Endothelial cell (in vitro differentiated cells): ENCODE results near the gene FDXR. TPM values are rescaled to one million over a fixed set of nuclear protein-coding genes. Genes with fewer than 3 reads are reported as not detected.

ENCODE experiments used
- DNase-seq: peaks from one replicate; pipeline ENCODE4 v3.0.0; 2021; ENCODE audit warnings: low spot score
- H3K27ac Mint-ChIP-seq: one replicate; pipeline ENCODE4 v1.8.0; 2021; ENCODE audit warnings: mixed read lengths, inconsistent platforms; ENCODE audit not compliant: unreplicated experiment
- H3K27me3 Mint-ChIP-seq: one replicate; pipeline ENCODE4 v1.8.0; 2021; ENCODE audit warnings: mild to moderate bottlenecking, moderate library complexity, mixed read lengths, inconsistent platforms; ENCODE audit not compliant: unreplicated experiment
- H3K36me3 Mint-ChIP-seq: one replicate; pipeline ENCODE4 v1.8.0; 2021; ENCODE audit warnings: mild to moderate bottlenecking, low read depth, mixed read lengths, inconsistent platforms; ENCODE audit not compliant: unreplicated experiment
- H3K4me1 Mint-ChIP-seq: one replicate; pipeline ENCODE4 v1.8.0; 2021; ENCODE audit warnings: mild to moderate bottlenecking, mixed read lengths, inconsistent platforms; ENCODE audit not compliant: unreplicated experiment
- H3K4me3 Mint-ChIP-seq: one replicate; pipeline ENCODE4 v1.8.0; 2021; ENCODE audit warnings: mild to moderate bottlenecking, mixed read lengths, inconsistent platforms; ENCODE audit not compliant: unreplicated experiment
- H3K9me3 Mint-ChIP-seq: one replicate; pipeline ENCODE4 v1.8.0; 2021; ENCODE audit warnings: mixed read lengths, inconsistent platforms; ENCODE audit not compliant: unreplicated experiment
- CTCF ChIP-seq: fragments of 200-600 bp; sonication (generic); IDR thresholded peaks from one replicate; pipeline ENCODE4 v1.5.0; 2021; ENCODE audit warnings: antibody characterized with exemption; ENCODE audit not compliant: unreplicated experiment
- total RNA-seq: library from RNA; stranded (reverse); fragmentation: NEBNext Ultra II Directional; extraction: Animal tissue kit (Norgen Biotek cat#: 25700); gene quantifications from one replicate; pipeline ENCODE4 v1.2.1, GENCODE V29; 2021; ENCODE audit not compliant: unreplicated experiment

FDXR gene
- total RNA-seq, 1 donor from 2014 or later: 22.1 TPM

- H3K9me3 Mint-ChIP-seq: no peaks in the 10 kb centered on the region
- H3K27me3 Mint-ChIP-seq: peaks cover 15% of the 10 kb centered on the region
- DNase-seq: no peak
- no peaks in the 10 kb centered on the region for H3K36me3 Mint-ChIP-seq
- H3K27ac Mint-ChIP-seq: no peak overlapping the region
- no peak for TF ChIP-seq CTCF
- H3K4me1 Mint-ChIP-seq: peaks cover 2% of the 10 kb centered on the region
- no peak overlapping the region for H3K4me3 Mint-ChIP-seq
Measured at GRCh38 chr17:74890554-74890953, 17.8 kb upstream of the FDXR start.

- H3K9me3 Mint-ChIP-seq: no peaks in the 10 kb centered on the region
- H3K36me3 Mint-ChIP-seq: no peaks in the 10 kb centered on the region
- no peak for DNase-seq
- no peak for TF ChIP-seq CTCF
- no peak overlapping the region for H3K4me3 Mint-ChIP-seq
- H3K27ac Mint-ChIP-seq: no peak overlapping the region
- peaks cover 8% of the 10 kb centered on the region for H3K27me3 Mint-ChIP-seq
- no peaks in the 10 kb centered on the region for H3K4me1 Mint-ChIP-seq
Measured at GRCh38 chr17:74888469-74888868, 15.7 kb upstream of the FDXR start.

- Mint-ChIP-seq H3K4me1 (peaks cover 3% of the 10 kb centered on the region), H3K27me3 (peaks cover 4% of the 10 kb centered on the region), H3K27ac (no peak overlapping the region), H3K4me3 (no peak overlapping the region), H3K36me3 (no peaks in the 10 kb centered on the region), H3K9me3 (no peaks in the 10 kb centered on the region)
- no peak for TF ChIP-seq CTCF
- DNase-seq: no peak
Measured at GRCh38 chr17:74883241-74883745, 10.5 kb upstream of the FDXR start.

DNA sequence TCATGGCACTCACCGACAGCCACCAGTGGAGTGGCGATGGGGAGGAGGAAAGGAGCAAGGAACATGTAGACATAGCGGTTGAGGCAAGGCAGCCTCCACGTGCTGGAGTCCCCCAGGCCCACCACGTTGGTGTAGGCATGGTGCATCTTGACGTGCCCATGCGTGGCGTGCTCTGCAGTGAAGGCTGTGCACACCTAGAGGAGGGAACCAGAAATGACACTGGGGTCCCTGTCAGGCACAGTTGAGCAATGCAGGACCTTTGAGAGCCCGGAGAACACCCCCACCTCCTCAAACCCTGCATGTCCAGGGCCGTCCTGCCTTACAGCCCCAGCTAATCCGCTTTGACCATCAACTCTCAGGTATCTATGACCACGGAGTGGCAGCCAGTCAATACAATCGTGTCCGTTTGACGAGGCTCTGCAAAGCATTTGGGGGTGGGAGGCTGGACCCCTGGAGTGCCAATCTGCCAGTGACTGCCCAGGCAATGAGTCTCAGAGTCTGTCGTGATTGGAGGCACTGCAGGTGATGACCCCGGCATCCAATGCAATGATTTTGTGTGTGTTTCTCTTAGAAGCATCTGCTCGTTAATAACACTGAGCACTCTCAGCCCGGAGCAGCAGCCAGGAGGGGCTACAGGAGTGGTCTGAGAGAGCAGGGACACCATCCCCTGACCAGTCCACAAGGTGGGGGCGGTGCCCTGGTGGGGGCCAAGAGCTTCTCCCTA lies 9.9 kb upstream of the FDXR start:
- H3K27ac Mint-ChIP-seq: no peak overlapping the region
- H3K36me3 Mint-ChIP-seq: no peaks in the 10 kb centered on the region
- TF ChIP-seq CTCF: no peak
- peaks cover 3% of the 10 kb centered on the region for H3K4me1 Mint-ChIP-seq
- H3K4me3 Mint-ChIP-seq: no peak overlapping the region
- no peak for DNase-seq
- no peaks in the 10 kb centered on the region for H3K9me3 Mint-ChIP-seq
- peaks cover 4% of the 10 kb centered on the region for H3K27me3 Mint-ChIP-seq

DNA sequence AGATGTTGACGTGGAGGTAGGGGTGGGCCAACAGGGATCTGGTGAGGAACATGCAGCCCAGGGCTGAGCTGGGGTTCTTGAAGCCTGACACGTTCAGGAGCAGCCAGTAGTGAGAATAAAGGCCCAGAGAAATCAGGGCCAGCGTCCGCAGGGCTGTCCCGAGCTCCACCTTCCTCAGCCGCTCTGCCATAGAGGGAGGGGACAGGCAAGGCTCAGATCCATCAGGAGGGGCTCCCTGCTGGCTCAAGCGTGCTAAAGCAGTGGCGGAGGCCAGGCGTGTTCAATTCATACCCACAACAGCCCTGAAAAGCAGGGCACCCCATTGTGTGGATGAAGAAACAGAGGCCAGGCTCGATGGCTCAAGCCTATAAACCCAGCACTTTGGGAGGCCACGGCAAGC lies 8.3 kb upstream of the FDXR start:
- no peak for DNase-seq
- Mint-ChIP-seq H3K36me3 (no peaks in the 10 kb centered on the region), H3K4me3 (no peak overlapping the region), H3K4me1 (peaks cover 3% of the 10 kb centered on the region), H3K27ac (no peak overlapping the region), H3K27me3 (peaks cover 8% of the 10 kb centered on the region), H3K9me3 (no peaks in the 10 kb centered on the region)
- TF ChIP-seq CTCF: no peak
